ENCODE results near the gene TBC1D14. TPM values are rescaled to one million over a fixed set of nuclear protein-coding genes. Genes with fewer than 3 reads are reported as not detected.

Gene TBC1D14, protein sequence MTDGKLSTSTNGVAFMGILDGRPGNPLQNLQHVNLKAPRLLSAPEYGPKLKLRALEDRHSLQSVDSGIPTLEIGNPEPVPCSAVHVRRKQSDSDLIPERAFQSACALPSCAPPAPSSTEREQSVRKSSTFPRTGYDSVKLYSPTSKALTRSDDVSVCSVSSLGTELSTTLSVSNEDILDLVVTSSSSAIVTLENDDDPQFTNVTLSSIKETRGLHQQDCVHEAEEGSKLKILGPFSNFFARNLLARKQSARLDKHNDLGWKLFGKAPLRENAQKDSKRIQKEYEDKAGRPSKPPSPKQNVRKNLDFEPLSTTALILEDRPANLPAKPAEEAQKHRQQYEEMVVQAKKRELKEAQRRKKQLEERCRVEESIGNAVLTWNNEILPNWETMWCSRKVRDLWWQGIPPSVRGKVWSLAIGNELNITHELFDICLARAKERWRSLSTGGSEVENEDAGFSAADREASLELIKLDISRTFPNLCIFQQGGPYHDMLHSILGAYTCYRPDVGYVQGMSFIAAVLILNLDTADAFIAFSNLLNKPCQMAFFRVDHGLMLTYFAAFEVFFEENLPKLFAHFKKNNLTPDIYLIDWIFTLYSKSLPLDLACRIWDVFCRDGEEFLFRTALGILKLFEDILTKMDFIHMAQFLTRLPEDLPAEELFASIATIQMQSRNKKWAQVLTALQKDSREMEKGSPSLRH
- total RNA-seq, result 30.5 and 35.2 TPM in 2 replicates

DNA sequence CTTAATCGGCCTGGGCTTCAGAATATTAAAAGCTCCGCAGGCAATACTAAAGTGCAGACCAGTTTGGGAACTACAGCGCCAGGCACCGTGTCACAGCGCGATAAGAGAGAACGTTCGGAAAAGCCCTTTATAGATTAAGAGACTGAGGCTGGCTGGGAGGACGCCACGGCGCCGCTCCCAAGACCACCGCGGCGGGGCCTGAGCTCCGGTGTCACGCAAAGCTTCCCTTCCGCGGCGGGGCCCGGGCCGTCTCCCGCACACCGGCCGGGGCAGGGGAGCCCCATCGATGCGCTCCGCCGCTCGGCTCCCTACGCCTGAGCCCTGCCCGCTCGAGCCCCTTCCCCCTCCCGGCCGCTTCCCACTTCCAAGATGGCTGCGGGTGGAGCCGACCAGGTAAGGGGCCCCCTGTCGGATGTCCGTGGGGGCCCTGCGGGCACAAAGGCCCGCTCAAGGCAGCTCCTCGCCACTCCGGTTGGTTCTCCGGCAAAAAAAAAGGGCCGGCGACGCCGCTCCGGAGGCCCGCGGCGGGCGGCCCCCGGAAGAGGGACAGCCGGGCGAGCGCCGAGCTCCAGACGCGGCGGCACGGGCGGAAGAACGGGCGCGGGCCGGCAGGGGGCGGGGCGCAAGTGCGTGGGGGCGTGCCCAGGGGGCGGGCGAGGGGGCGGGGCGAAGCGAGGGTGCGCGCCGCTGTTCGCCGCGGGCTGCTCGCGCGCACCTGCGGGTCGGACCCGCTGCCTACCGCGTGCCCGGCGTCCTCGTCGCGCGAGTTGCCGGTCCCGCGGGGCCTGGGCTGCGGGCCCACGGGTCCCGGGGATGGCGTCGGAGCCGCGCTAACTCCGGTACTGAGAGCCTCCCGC lies at the start of gene TBC1D14:
Gene TBC1D14, plus strand, starts transcription at position 714 of the 857 bp plus-strand sequence. CDS start 13,564 bp downstream, outside the sequence.

DNA sequence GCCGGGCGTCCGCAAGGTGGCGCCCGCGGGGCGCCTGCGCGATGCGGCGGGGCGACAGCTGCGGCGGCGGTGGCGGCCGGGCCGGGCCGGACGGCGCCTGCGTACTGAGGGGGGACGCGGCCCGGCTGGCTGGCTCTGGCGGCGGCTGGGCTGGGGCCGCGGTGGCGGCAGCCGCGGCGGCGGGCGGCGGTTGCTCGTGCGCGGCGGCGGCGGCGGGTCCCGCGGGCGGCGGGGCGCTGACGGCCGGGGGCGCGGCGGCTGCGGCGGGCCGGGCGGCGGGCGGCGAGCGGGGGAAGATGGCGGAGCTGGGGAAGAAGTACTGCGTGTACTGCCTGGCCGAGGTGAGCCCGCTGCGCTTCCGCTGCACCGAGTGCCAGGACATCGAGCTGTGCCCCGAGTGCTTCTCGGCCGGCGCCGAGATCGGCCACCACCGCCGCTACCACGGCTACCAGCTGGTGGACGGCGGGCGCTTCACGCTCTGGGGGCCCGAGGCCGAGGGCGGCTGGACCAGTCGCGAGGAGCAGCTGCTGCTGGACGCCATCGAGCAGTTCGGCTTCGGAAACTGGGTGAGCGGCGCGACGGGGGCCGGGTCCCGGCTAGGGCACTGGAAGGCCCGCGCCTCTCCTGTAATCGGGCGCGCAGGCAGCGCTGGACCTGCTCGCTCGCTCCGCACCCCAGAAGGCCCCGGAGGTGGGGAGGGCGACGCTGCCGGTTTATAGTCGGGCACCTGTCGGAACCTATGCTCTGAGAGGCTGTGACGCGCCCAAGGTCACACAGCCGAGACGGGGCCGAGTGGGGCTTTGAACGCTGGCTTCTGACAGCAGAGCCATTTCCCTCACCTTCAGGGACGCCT lies 133.9 kb downstream of the TBC1D14 start, which contains the start of gene TADA2B:
Gene TADA2B, plus strand, starts transcription at position 89 of the 853 bp plus-strand sequence. Its CDS starts 208 bp downstream, at position 297.

DNA sequence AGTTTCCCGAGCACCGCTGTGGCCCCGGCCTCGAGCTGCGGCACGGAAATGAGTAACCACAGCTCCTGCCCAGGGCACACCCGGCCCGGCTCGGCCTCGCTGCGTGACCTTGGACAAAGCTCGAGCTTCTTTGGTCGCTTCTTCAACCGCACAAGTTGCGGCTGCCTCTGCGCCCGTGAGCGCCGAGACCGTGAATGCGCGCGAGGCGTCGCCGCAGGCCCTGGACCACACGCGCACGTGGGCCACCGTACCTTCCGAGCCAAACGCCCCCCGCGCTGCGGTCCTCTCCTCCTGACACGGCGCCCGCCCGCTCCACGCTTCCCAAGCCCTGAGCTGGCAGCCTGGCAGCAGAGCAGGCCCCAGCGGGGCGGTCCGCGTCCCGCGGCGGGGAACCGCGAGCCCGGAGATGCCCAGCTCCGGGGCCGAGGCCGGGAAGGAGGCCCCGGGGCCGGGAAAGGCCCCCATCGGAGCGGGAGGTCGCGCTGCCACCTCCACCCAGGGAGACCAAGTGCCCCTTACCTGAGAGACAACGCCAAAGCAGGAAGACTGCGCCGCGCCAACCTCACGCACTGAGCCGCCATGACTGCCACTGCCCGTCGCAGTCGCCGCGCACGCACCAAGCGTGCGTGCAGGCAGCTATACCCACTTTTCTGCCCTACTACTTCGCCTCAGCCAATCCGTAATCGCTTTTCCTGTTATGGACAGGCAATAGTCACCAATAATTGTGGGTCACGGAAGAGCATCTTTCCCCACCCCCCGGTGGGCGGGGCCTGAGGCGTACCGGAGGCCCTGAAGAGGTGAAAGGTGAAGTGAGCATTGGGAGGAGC lies 158.0 kb downstream of the TBC1D14 start, which contains the start of gene GRPEL1:
Gene GRPEL1, minus strand, starts transcription at position 613 of the 827 bp plus-strand sequence. Its CDS starts 32 bp downstream, at position 581.

Other genes starting within 250 kb of the TBC1D14 start
- not detected in 2 replicates for gene S100P, start 215.9 kb upstream of the TBC1D14 start, total RNA-seq
- gene MRFAP1L1, start 200.0 kb upstream of the TBC1D14 start, total RNA-seq, result 38.6 and 51.2 TPM in 2 replicates
- 16.6 and 17.6 TPM in 2 replicates for gene BLOC1S4, start 193.7 kb upstream of the TBC1D14 start, total RNA-seq
- 14.2 and 17.8 TPM in 2 replicates for gene KIAA0232, start 127.1 kb upstream of the TBC1D14 start, total RNA-seq
- gene TADA2B, start 133.5 kb downstream of the TBC1D14 start, total RNA-seq, result 9.3 and 12.3 TPM in 2 replicates
- gene GRPEL1, start 158.2 kb downstream of the TBC1D14 start, total RNA-seq, result 25.9 and 59.0 TPM in 2 replicates